ENCODE data around the gene CBY1. TPM values are rescaled to one million over a fixed set of nuclear protein-coding genes. Genes with fewer than 3 reads are reported as not detected.

Gene CBY1
- total RNA-seq, 2 experiments from 2014 or later: 3.5 to 12.8 TPM

DNA sequence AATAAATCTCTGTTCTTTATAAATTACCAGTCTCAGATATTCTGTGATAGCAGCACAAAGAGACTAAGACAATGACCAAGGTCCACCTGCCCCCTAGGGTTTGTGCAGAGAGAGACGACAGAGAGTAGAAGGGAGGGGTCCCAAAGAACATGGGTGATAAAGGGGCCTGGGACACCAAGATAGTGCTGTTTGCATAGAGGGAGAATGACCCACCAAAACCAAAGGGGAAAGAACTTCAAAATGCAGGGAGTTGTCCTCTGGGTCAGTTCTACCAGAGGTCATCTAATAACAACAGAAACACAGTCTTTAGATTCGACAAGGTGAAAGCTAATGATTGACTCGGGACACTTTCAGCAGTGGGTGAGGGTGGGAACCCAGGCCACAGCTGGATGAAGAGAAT is 23.9 kb upstream of the CBY1 start:
- H3K4me3 ChIP-seq (ENCODE audit: low read depth, low read length, poor library complexity, severe bottlenecking): no peak overlapping the region
- no peaks in the 10 kb centered on the region for H3K79me2 ChIP-seq (ENCODE audit: insufficient read depth, low read depth, low read length)
- no peak overlapping the region for H3K4me2 ChIP-seq (ENCODE audit: low read length)
- POLR2A ChIA-PET: no interaction called here
- H3K27ac ChIP-seq (ENCODE audit: low read depth, low read length, poor library complexity, severe bottlenecking): no peak overlapping the region
- no TSS peak for BruUV-seq (replicated peaks)
- CTCF ChIA-PET (ENCODE audit: unreplicated experiment): no interaction called here
- no peaks in the 10 kb centered on the region for H3K36me3 ChIP-seq (ENCODE audit: insufficient read depth, low read length)
- H3K9me2 ChIP-seq (ENCODE audit: insufficient read depth, low read length): no peaks in the 10 kb centered on the region
- no peaks in the 10 kb centered on the region for H3K4me1 ChIP-seq (ENCODE audit: insufficient read depth, low read length, poor library complexity, severe bottlenecking)
- intact Hi-C loops (cut with micrococcal nuclease; ENCODE audit: unreplicated experiment): no loop called here
- TF ChIP-seq EZH2phosphoT487 (IDR thresholded peaks at IDR 0.05; ENCODE audit: borderline replicate concordance, low read depth, low read length) (no peak), CTCF (conservative IDR thresholded peaks at IDR 0.05; ENCODE audit: low read length) (no peak)
- H4K20me1 ChIP-seq (ENCODE audit: insufficient read depth, low read length): no peaks in the 10 kb centered on the region
- no peak overlapping the region for H2AFZ ChIP-seq (ENCODE audit: low read length)
- no peaks in the 10 kb centered on the region for H3K9me3 ChIP-seq (ENCODE audit: low read length)
- DNase-seq (ENCODE audit: low spot score): no peak

DNA sequence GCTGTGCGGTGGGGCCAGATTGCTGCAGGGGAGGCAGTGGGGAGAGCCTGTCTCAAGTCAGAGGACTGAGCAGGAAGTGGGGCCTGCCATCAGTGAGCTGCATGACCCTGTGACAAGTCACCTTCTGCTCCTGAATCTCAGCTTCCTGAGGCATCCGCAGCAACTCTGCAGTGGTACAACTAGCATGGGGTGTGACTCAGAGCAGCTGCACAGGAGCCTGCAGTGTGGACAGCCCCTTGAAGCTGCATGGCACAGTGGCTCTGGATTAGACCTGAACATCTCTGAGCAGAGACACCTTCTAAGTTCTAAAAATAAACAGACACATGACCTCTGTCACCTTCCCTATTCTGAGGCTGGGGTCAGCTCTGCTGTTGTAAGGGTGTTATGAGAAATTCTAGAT is 18.2 kb upstream of the CBY1 start:
- no peaks in the 10 kb centered on the region for H3K4me1 ChIP-seq (ENCODE audit: insufficient read depth, low read length, poor library complexity, severe bottlenecking)
- H3K9me3 ChIP-seq (ENCODE audit: low read length): no peaks in the 10 kb centered on the region
- POLR2A ChIA-PET: no interaction called here
- H3K9me2 ChIP-seq (ENCODE audit: insufficient read depth, low read length): no peaks in the 10 kb centered on the region
- no peaks in the 10 kb centered on the region for H3K36me3 ChIP-seq (ENCODE audit: insufficient read depth, low read length)
- H2AFZ ChIP-seq (ENCODE audit: low read length): no peak overlapping the region
- H3K4me3 ChIP-seq (ENCODE audit: low read depth, low read length, poor library complexity, severe bottlenecking): no peak overlapping the region
- TF ChIP-seq CTCF (conservative IDR thresholded peaks at IDR 0.05; ENCODE audit: low read length): no peak
- no peaks in the 10 kb centered on the region for H4K20me1 ChIP-seq (ENCODE audit: insufficient read depth, low read length)
- no peak for DNase-seq (ENCODE audit: low spot score)
- no peak overlapping the region for H3K27ac ChIP-seq (ENCODE audit: low read depth, low read length, poor library complexity, severe bottlenecking)
- H3K79me2 ChIP-seq (ENCODE audit: insufficient read depth, low read depth, low read length): no peaks in the 10 kb centered on the region
- intact Hi-C loops (cut with micrococcal nuclease; ENCODE audit: unreplicated experiment): no loop called here
- no TSS peak for BruUV-seq (replicated peaks)
- H3K4me2 ChIP-seq (ENCODE audit: low read length): no peak overlapping the region
- CTCF ChIA-PET (ENCODE audit: unreplicated experiment): no interaction called here

DNA sequence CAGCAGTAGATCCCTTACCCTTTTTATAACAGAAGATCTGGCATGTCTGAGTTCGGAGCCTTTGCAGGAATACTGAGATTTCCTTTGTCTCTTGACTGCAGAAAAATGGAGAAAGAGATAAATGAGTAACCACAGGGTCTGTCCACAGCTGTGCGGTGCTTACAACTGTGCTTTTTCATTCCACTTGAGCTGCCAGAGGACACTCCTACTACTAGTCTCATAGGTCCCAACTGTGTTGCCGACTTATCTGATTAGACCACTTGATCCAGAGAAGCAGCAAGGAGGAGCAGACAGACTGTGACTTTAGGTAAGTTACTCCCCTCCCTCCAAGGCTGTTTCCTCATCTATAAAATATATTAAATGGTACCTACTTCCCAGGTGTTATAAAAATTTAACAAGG is 17.7 kb upstream of the CBY1 start:
- Histone ChIP-seq H3K4me3 (ENCODE audit: low read depth, low read length, poor library complexity, severe bottlenecking) (no peak overlapping the region), H3K4me1 (ENCODE audit: insufficient read depth, low read length, poor library complexity, severe bottlenecking) (no peaks in the 10 kb centered on the region), H3K36me3 (ENCODE audit: insufficient read depth, low read length) (no peaks in the 10 kb centered on the region), H3K79me2 (ENCODE audit: insufficient read depth, low read depth, low read length) (no peaks in the 10 kb centered on the region), H2AFZ (ENCODE audit: low read length) (no peak overlapping the region), H3K4me2 (ENCODE audit: low read length) (no peak overlapping the region), H3K27ac (ENCODE audit: low read depth, low read length, poor library complexity, severe bottlenecking) (no peak overlapping the region), H3K9me2 (ENCODE audit: insufficient read depth, low read length) (no peaks in the 10 kb centered on the region), H3K9me3 (ENCODE audit: low read length) (no peaks in the 10 kb centered on the region), H4K20me1 (ENCODE audit: insufficient read depth, low read length) (no peaks in the 10 kb centered on the region)
- ChIA-PET CTCF (ENCODE audit: unreplicated experiment) (no interaction called here), POLR2A (no interaction called here)
- DNase-seq (ENCODE audit: low spot score): no peak
- TF ChIP-seq CTCF (conservative IDR thresholded peaks at IDR 0.05; ENCODE audit: low read length) (no peak), EZH2phosphoT487 (IDR thresholded peaks at IDR 0.05; ENCODE audit: borderline replicate concordance, low read depth, low read length) (no peak)
- no TSS peak for BruUV-seq (replicated peaks)
- intact Hi-C loops (cut with micrococcal nuclease; ENCODE audit: unreplicated experiment): no loop called here
